Stimulated activated CD4-positive, alpha-beta T cell treated with anti-CD3 and anti-CD28 coated beads, Interleukin-4, amount 100 ng/mL, for 48 hours (primary cell): ENCODE measurements around the gene KIRREL3.

Source experiments
- DNase-seq, 2 donors: peaks; one replicate each; pipeline ENCODE4 v3.0.0-alpha.2; 2020; ENCODE audit warnings: low read depth in 2 of 2

The KIRREL3 gene

GRCh38 chr11:126997196-126997595 is 3.4 kb downstream of the KIRREL3 start:
- DNase-seq: no peak

DNA sequence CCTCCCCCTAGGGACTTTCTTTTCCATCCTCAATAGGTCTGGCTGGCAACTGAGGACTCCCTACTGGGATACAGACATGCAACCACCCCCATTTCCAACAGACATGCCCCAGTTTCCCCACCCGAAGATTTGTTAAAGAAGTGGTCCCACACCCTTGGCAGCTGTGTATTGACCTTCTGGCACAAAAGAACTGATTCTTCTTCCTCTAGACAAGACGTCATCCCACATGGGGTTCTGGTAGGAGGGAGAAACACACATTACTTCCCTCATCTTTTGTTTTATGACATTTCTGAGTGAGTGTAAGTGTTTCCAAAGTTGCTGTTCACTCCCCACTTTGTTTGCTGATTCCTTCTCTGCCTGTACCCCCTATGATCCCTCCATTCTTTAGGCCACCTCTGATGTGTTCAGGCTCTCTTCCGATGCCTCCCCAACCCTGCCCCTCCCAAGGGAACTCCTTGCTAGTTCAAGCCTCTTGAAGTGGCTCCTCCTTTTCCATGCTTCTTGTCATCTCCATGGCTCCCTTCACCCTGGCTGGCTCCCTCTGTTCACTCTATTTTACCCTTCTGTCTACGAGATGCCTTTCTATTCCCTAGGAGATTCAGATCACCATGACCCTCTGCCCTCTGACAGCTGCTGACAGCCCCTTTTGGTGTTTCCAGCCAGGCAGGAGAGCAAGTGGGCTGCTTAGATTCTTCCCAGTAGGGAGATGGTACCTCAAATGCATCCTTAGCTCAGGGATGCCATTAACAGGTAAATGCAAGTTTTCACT is 4.3 kb downstream of the KIRREL3 start:
- DNase-seq: no peak

GRCh38 chr11:126993599-126993998 is 7.0 kb downstream of the KIRREL3 start:
- no peak for DNase-seq

DNA sequence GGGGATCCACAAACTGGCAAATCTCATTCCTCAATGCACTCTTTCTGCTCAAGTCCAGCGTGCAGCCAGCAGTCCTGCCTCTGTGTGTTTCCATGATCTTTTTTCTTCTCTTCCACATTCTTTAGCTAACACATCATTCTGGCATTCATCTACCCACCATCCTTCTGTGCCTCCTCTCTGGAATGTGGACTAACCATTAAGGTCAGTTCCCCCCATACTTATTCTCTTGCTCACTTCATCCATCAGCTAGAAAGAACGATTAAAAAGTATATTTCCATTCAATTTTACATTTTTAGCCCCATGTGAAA is 7.8 kb downstream of the KIRREL3 start:
- no peak for DNase-seq

- no peak for DNase-seq
Measured at GRCh38 chr11:126992065-126992803, 8.3 kb downstream of the KIRREL3 start.

- DNase-seq: no peak
Measured at GRCh38 chr11:126991596-126991995, 9.0 kb downstream of the KIRREL3 start.

- no peak for DNase-seq
Measured at GRCh38 chr11:126990716-126991480, 9.7 kb downstream of the KIRREL3 start.

DNA sequence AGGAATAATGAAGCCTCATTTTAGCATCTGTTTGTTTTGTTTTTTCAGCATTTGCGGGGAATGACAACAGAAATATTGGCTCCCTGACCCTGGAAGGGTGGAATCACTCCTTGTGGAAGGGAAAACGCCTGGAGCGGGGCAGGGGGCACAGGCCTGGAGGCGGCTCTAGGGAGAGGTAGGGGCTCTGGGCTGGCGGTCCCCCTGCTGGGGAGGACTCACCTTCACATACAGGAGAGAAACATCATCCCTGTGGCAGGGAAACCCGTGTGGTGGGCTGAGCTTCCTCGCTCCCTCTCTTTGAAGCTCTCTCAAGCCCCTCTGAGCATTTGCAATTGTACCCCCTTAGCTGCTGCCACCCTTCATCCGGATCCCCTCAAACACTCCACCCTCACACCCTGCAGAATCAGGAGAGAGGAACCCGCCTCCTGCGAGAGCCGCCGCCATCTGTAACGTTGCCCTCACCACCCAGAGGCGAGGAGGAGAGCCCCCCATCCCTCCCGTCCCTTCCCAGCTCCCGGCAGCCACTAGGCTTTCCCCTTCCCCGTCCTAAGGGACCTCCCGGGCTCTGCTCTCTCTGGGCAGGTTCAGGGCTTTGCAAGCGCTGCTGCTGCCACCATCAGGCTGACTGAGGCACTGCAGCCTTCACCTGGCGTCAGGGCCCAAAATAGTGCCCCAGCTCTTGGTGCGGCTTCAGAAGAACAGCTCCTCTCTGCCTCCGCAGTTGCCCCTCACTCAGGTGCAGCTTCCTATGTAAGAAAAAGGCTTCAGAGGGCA is 10.4 kb downstream of the KIRREL3 start:
- DNase-seq: peak; percentile 39 to 54

- no peak for DNase-seq
Measured at GRCh38 chr11:126988655-126989054, 11.9 kb downstream of the KIRREL3 start.

- no peak for DNase-seq
Measured at GRCh38 chr11:126981635-126982034, 18.9 kb downstream of the KIRREL3 start.

DNA sequence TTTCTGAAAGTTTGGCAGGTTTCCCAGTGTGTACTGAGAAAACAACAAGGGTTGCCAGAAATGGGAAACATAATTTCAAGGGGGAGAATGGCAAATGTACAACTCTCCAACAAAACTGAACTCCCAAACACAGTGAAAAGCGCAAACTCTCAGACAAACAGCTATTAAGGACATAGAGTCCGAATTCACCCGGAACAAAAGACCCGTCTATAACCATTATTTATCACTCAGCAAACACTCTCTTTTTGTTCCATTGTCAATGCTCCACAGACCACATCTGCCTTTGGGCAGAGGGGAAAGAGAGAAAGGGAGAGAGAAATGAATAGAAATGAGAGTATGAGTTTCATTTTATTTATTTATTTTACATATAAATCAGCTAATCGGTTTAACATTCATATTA is 21.7 kb downstream of the KIRREL3 start:
- DNase-seq: no peak

GRCh38 chr11:126978165-126978564 is 22.4 kb downstream of the KIRREL3 start:
- DNase-seq: no peak

DNA sequence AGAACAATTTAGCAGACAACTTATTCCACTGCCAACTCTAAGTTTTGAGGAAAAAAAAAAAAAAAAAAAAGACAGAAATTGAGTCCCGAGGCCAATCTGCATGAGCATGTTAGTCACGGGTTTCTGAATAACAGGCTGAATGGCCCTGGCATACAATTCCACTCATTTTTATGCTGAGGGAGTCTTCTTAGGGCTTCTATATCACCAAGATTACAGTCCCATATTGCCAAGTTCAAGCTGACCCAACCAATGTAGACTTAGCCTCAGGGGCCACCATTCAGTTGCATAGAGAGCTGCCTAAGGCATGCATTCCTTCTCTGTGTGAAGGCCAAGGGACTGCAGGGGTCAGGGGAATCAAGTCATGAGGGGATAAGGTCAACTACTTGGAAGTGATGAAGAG is 27.5 kb downstream of the KIRREL3 start:
- no peak for DNase-seq

DNA sequence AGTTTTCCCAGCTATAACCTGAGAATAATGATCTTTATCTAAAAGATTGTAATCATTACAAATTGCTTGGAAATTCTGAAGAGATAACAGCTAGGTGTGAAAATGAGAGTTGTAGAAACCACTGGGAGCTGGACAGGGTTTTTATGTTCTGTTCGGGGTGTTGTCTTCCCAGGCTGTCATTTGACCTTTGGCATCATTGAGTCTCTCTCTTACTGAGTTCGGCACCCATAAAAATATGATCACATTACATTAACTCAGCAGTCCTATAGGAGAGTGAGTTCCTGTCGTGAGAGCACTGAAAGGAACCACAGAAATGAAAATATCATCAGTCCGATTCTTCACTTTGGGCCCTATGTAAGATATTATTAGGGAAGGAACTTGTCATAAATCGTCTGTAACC is 29.3 kb downstream of the KIRREL3 start:
- no peak for DNase-seq

DNA sequence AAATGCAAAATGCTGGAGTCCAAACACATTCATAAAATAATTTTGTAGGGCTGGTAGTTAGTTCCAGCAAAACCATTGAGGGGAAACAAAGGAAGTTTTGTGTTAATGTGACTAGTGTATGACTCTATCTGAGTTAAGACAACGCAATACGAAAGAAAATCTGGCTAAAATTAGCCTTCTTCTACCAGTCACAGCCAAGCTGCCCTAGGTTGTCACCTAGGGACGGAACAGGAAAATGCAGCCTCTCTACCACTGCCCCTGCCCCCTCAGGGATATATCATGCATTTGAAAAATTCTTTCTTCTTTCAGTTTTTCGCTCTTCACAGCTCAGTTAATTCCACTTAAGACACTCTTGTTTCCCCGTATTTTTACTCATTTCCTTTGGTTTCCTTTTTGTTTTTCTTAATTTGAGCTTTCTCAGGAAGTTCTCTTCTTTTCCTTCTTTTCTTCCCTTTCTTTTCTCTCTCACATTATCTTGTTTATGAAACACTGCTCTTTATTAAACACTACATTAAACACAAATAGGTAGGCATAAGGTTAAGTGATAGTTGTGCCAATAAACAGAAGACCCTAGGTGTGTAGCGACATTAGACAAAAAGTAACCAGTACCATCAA is 30.6 kb downstream of the KIRREL3 start:
- DNase-seq: no peak

DNA sequence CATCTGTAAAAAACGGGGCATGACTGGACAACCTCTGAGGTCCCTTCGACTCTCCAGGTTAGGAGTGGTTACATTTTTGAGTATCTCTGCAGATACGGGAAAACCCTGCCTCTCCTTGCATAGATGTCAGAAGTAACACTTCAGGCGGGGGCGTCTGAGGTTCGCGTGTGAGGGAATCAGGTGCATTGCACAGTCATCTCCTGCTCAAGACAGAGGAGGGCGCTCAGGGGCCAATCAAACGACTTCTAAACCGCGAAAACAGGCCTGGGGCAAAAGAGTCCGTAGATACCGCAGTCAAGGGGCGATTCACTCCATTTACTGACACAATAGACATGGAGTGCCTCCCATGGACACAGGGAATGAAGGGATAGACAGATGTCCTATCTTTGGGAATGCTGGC is 31.7 kb downstream of the KIRREL3 start:
- no peak for DNase-seq

DNA sequence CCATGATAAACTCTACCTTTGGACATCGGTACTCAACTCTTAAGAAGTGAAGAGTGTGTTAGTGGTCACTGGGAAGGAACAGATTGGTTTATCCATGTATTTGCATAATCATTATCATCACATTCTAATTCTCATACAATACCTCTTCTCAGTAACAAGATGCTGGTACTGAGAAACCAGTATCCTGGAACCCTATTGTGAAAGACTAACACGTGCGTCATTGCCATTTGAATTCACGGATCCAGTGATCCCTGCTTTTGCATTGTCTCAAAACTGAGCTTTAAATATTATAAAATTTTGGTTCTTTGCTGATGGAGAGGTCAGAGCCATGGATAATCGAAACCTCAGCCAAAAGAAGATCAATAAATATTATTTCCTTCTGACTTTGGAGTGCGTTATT is 35.2 kb downstream of the KIRREL3 start:
- no peak for DNase-seq

- no peak for DNase-seq
Measured at GRCh38 chr11:126963603-126964363, 36.8 kb downstream of the KIRREL3 start.

- DNase-seq: no peak
Measured at GRCh38 chr11:126963115-126963514, 37.5 kb downstream of the KIRREL3 start.

DNA sequence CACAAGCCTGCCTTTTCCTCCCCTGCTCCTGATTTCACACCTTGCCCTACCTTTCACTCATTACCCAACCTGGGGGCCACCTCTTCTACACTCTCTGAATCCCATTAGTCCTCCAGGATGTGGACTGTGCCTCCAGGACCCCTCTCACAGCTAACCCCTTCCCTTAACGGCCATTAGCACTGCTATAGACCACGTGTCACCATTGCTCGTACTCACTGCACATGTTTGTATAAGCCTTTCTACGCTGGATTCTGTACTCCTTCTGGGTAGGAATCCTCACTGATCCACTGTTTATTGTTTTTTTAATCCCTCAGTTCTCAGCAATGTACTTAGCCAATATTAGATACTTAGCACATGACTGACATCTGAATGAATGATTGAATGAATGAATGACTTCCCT is 40.9 kb downstream of the KIRREL3 start:
- DNase-seq: no peak

DNA sequence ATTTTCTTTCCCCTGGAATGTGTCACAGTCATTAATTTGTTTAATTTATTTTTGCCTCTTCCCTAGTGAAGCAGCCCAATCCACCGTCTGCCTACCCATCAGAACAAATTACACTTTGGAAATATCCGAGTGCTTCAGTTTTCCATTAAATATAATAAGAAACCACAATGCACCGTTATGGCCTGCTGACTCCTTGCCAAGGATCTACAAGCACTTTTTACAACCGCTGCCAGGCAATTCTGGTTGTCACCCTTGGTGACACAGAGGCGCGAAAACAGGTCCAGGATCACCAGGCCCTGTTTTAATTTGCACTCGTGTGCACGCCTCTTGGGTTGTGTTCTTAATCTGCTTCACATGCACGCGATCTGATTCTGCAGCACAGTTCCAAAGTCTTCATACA is 43.9 kb downstream of the KIRREL3 start:
- no peak for DNase-seq
